Frontal cortex (tissue), 4 donors: ENCODE measurements around the gene RNF208. TPM values are rescaled to one million over a fixed set of nuclear protein-coding genes. Genes with fewer than 3 reads are reported as not detected.

ENCODE experiments used
- DNase-seq, 2 donors: peaks; one replicate each; pipeline ENCODE4 v3.0.0; 2012; ENCODE audit warnings: low spot score in 2 of 2
- FAIRE-seq: peaks from 2 replicates; lab custom pipeline; 2012; peaks lifted over from hg19 to GRCh38; lab: Jason Lieb, UNC
- total RNA-seq: library from RNA; depleted of rRNA; stranded (reverse); fragments of >200 nt; gene quantifications from one replicate; pipeline ENCODE4 v1.2.3, GENCODE V29; 2014
- donor health status: control.
- donor health status: control.
- donor health status: control.

The RNF208 gene
- total RNA-seq, 1 donor from 2014 or later, result 0.82 TPM

- no peak for DNase-seq
- FAIRE-seq, result no peak
Observed at GRCh38 chr9:137229903-137230704, 8.1 kb upstream of the RNF208 start.

DNA sequence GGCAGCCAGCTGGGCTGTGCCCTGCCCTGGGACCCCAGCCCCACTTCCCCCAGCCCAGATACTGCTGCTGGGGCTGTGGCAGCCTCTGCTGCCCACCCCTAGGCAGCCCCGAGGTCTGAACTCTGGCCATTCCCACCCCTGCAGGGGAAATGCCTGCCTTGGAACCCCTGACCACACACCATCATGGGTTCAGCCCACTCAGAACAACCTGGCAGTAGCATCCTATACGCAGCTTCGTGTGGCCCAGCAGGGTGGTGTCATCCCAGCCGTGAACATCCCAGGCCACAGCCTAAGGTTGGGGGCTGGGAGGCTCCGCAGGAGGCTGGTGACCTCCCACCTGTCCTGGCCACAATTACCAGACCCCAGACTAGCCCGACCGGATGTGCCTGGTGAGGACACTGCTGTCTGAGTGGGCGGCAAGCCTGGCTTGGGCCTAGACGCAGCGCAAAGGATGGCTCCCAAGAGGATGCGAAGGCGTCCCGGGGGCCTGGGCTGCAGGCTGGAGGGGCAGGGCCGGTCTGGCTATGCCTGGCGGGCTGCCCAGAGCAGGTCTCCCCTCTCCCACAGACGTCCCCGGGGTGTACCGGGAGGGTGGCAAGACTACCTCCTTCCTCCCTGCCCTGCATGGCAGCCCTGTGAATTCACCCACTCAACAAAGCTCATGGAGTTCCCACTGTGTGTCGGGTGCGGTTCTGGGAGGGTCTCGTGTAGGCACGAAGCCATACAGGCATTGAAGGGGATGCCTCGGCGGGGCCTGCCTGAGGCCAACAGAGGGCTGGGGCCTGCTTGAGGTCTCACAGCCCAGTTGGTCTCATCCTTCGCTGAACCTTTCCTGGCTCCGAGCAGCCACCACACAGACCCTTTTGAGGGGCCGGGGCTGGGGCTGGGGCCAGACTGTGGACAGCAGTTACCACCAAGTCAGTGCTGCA lies 7.2 kb upstream of the RNF208 start:
- no peak for FAIRE-seq
- DNase-seq, result no peak

DNA sequence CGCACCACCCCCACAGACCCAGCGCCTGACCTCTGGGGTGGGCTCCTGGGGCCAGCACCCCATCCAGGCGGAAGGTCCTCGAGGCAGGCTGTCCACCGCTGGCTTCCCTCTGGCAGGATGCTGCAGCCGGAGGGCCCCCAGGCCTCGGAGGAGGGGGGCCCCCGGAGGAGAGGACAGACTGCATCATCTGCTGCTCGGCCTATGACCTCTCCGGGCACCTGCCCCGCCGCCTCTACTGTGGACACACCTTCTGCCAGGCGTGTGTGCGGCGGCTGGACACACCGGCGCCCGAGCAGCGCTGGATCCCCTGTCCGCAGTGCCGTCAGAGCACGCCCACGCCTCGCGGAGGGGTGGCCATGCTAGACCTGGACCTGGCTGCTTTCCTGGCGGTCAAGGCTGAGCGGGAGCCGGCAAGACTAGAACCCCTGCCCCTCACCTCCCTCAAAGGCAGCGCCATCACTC lies 6.5 kb upstream of the RNF208 start:
- no peak for DNase-seq
- FAIRE-seq, result no peak

- no peak for FAIRE-seq
- DNase-seq, result no peak
Observed at GRCh38 chr9:137227853-137228505, 5.9 kb upstream of the RNF208 start.

GRCh38 chr9:137227054-137227852 lies 5.2 kb upstream of the RNF208 start, which contains the start of gene RNF224:
Gene RNF224, plus strand, starts transcription at chr9:137227502. Its CDS starts 834 bp downstream, at chr9:137228336.
- peak; percentile 81 to 85 for DNase-seq
- FAIRE-seq, result no peak

- DNase-seq (no peak), FAIRE-seq (no peak)
Observed at GRCh38 chr9:137226338-137227053, 4.5 kb upstream of the RNF208 start.

GRCh38 chr9:137225699-137226331 lies 3.8 kb upstream of the RNF208 start:
- DNase-seq (no peak), FAIRE-seq (no peak)

GRCh38 chr9:137224830-137225694 lies 3.0 kb upstream of the RNF208 start, which contains the start of gene CYSRT1:
Gene CYSRT1, plus strand, starts transcription at chr9:137225174. Its CDS starts 448 bp downstream, at chr9:137225622.
- no peak for FAIRE-seq
- DNase-seq, result no peak

DNA sequence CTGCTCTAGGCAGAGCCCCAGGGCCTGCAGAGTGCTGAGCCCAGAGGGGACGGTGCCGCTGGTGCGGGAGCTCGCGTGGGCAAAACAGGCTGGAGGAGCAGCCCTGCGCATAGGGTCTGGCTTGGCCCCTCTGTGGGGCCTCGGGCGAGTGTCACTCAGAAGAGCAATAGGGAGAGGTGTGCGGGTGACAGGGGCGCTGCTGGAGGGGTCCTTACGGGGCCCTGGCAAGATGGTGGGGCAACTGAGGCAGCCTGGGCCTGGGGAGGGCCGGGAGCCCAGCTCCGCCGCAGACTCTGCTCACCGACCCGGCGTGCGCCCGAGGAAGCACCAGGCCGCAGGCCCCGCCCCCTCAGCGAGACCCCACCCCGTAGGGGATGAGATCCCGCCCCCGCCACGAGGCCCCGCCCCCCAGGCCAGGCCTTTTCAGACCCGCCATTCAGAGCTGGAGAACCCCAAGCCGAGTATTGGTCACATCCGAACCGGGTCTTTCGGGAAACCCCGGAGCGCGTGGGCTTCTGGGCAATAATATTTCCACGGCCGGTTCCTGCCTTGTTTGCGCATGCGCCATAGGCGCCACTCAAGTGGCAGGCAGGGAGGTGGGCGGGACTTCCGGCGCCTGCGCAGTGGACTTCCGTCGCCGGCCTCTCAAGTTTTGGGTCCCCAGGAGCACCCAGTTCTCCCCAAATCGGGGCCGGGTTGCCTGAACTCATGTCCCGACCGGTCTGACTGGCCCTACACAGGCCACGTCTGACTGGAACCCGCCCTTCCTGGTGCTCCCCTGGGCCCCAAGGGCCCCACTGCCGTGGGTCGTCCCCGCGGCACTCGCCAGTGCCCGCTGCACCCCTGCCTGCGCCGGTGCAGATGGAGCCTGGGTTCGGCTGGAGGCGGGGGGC lies 1.3 kb upstream of the RNF208 start:
- FAIRE-seq (peak; percentile 23), DNase-seq (peak; percentile 99 to 100)

DNA sequence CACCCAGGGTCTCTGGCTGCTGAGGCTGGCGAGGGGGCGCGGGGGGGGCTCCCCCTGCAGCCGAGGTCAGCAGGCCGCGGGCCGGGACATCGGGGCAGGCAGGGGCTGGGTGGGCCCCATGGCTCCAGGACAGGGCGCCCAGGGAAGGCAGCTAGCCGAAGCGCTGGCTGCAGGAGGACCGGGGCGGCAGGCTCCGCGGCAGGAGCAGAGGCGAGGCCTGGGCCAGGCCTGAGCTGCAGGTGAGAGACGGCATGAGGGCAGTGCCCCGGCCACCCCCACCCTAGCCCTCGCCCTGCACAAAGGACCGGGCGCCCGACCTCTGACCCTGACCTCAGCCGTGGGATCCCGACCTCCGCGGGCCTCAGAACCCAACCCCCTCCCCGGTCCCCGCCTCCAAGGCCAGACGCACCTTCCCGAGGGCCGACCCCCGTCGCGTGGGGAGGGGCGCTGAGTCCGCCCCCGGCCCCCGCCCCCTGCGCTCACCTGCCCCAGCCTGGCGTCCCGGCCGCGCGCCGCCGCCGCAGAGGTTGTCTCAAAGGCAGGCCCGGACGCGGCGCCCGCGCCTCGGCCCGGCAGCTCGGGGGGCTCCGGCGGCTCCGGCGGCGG lies 431 bp downstream of the RNF208 start:
- no peak for FAIRE-seq
- no peak for DNase-seq

GRCh38 chr9:137221095-137221505 lies 940 bp downstream of the RNF208 start:
- FAIRE-seq (no peak), DNase-seq (no peak)

DNA sequence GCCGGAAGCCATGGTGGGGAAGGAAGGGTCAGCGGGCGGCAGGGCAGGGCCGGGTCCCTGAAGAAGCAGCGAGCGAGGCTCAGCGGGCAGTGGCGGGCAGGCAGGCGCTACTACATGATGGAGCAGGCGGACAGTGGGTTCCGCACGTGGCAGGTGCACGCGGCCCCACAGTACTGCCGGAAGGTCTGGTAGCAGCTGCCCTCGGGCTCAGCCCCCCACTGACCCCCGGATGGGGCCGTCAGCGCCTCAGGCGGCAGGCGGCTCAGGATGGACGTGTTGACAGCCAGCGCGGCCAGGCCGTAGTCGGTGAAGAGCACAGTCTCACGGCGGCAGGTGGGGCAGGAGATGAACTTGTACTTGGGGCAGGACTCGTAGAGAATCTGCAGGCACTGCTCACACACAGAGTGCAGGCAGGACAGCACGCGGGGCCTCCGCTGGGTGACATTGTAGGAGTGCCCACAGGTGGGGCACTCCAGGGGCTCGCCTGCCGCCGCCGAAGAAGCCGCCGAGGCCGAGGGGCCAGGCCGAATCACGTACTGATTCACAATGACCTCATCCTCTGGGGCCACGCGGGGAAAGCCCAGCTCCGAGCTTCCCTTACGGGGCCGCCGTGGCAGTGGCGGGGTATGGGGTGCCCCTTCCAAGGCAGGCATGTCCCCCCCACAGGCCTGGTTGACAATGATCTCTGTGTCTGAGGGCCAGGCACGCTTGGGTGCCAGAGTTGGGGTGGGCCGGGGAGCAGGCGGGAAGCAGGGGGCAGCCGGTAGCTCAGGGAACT lies 1.5 kb downstream of the RNF208 start:
- FAIRE-seq (no peak), DNase-seq (no peak)

GRCh38 chr9:137219757-137220316 lies 2.2 kb downstream of the RNF208 start:
- no peak for DNase-seq
- no peak for FAIRE-seq

GRCh38 chr9:137218754-137219271 lies 3.2 kb downstream of the RNF208 start:
- FAIRE-seq, result no peak

More at GRCh38 chr9:137218754-137219271, 3.2 kb downstream of the RNF208 start:
- no peak for DNase-seq
